ENCODE results near the gene SLCO2A1. TPM values are rescaled to one million over a fixed set of nuclear protein-coding genes. Genes with fewer than 3 reads are reported as not detected.

The SLCO2A1 gene
- total RNA-seq, 4 donors from 2014 or later: 3.3 to 18.9 (median 6.0) TPM

DNA sequence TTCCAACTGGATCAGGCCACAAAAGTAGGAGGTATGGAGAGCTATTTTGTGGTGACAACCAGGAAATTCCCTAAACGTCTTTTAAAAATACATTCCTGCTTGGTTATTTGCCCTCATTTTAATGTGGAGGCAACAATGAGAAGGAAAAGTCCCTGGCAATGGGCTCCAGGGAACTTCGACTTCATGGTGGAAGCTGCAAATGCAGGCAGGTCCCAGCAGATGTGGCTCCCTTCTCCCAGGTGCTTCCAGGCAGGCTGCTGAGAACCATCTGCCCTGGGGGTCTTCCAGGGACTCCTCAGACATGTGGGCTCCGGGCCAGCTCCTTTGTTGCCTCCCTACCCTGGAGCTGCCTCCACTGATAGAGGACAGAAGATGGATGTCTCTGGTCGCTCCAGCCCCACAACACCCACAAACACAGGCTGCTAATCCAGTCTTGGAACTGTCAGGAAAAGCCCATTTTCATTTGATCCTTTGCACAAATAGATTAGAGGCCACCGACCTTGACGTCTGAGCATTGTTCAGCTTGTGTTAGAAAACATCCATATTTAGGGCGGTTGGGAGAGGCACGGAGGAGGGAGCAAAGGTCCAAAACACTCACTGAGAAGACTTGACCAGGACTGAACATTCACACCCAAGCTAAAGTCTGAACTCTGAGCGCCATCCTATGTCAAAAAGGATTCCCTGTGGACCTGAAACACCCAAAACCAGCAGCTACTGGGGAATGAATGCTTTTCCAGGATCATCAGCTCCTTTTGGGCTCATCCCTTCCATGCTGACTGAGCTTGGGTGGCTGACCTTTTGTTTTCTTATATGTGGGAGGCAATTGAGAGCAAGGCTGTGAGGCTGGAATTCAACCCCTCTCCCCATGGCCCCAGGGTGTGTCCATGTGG lies 30.2 kb upstream of the SLCO2A1 start:
- Histone ChIP-seq H3K27me3 (no peaks in the 10 kb centered on the region), H3K27ac (no peak overlapping the region), H3K4me3 (no peak overlapping the region), H3K9me3 (no peaks in the 10 kb centered on the region), H3K36me3 (no peaks in the 10 kb centered on the region), H3K4me1 (peaks cover 0 to 35% (median 3%) of the 10 kb centered on the region in 3 donors)
- TF ChIP-seq POLR2A (IDR thresholded peaks at IDR 0.05): no peak
- TF ChIP-seq, protein P1, sequence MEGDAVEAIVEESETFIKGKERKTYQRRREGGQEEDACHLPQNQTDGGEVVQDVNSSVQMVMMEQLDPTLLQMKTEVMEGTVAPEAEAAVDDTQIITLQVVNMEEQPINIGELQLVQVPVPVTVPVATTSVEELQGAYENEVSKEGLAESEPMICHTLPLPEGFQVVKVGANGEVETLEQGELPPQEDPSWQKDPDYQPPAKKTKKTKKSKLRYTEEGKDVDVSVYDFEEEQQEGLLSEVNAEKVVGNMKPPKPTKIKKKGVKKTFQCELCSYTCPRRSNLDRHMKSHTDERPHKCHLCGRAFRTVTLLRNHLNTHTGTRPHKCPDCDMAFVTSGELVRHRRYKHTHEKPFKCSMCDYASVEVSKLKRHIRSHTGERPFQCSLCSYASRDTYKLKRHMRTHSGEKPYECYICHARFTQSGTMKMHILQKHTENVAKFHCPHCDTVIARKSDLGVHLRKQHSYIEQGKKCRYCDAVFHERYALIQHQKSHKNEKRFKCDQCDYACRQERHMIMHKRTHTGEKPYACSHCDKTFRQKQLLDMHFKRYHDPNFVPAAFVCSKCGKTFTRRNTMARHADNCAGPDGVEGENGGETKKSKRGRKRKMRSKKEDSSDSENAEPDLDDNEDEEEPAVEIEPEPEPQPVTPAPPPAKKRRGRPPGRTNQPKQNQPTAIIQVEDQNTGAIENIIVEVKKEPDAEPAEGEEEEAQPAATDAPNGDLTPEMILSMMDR (IDR thresholded peaks at IDR 0.05): no peak
- 21 to 30% methylated on average over 5 of the region's 9 CpGs for WGBS, 2 donors
- intact Hi-C loops (cut with DNase I): no loop called here
- DNase-seq: no peak

- WGBS, 2 donors: 41 to 50% methylated on average over 3 of the region's 3 CpGs
- H3K27me3 ChIP-seq: no peaks in the 10 kb centered on the region
- intact Hi-C loops (cut with DNase I): no loop called here
- H3K36me3 ChIP-seq: no peaks in the 10 kb centered on the region
- H3K4me1 ChIP-seq: peaks cover 0 to 35% (median 3%) of the 10 kb centered on the region in 3 donors
- no peak overlapping the region for H3K4me3 ChIP-seq
- DNase-seq: no peak
- TF ChIP-seq, protein P1 (IDR thresholded peaks at IDR 0.05): no peak
- no peak for TF ChIP-seq POLR2A (IDR thresholded peaks at IDR 0.05)
- no peak overlapping the region for H3K27ac ChIP-seq
- no peaks in the 10 kb centered on the region for H3K9me3 ChIP-seq
Measured at GRCh38 chr3:134059035-134059601, 29.4 kb upstream of the SLCO2A1 start.

DNA sequence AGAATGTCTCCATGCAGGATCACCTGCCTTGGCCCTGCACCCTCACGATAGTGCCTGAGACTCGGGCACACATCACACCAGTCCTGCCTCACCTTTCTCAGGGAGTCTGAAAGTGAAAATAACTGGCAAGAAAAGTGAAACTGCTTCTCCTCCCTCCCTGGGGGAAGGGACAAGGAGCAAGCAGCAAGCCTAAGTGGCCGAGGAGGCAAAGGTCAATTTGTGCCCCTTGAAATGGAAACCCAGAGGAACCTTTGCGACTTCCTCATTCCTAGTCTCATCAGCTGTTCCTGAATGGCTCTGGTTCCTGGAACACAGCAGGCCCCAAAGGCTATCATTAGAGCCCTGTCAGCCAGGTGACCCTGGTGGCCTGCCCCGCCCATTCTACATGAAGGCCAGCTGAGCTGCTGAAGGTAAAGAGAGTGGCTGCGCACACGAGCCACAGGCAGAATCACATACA lies 28.0 kb upstream of the SLCO2A1 start:
- no peaks in the 10 kb centered on the region for H3K9me3 ChIP-seq

DNA sequence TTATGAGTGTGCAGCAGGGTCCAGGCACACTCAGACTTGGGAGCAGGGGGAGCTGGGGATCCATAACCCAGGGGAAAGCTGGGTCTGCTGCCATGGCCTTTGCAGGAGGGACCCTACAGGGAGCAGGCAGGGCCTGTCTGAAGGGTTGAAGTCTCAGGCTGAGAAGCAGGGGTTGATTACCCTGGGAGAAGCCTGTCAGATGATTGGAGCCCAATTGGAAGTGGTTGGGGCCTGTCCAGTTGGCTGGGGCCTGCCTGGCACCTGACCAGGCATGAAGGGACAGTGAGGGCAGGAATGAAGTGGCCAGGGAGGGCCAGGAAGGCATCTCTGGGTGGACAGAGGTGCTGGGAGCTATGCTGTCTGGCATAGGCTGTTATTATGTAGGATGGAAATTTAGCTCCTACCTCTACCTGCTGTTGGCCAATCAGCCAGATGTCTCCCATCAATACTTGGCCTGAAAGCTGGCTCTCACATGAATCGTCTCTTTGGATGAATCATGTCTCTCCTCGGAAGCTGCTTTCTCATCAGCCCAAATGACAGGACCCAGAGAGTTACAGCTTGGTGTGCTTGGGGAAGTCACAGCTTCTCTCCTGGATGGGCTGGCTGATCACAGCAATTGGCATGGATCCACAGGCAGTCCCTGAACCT lies 27.4 kb upstream of the SLCO2A1 start:
- intact Hi-C loops (cut with DNase I): no loop called here
- WGBS, 2 donors: 14 to 57% methylated on average over 1 to 2 of the region's 2 CpGs
- TF ChIP-seq, protein P1 (IDR thresholded peaks at IDR 0.05): no peak
- TF ChIP-seq POLR2A (IDR thresholded peaks at IDR 0.05): no peak
- Histone ChIP-seq H3K4me3 (no peak overlapping the region), H3K4me1 (peaks cover 0 to 35% (median 3%) of the 10 kb centered on the region in 3 donors), H3K36me3 (no peaks in the 10 kb centered on the region), H3K27me3 (no peaks in the 10 kb centered on the region), H3K27ac (no peak overlapping the region), H3K9me3 (no peaks in the 10 kb centered on the region)
- DNase-seq: no peak

More for the DNA sequence above, 28.0 kb upstream of the SLCO2A1 start:
- Histone ChIP-seq H3K36me3 (no peaks in the 10 kb centered on the region), H3K4me1 (peaks cover 0 to 35% (median 3%) of the 10 kb centered on the region in 3 donors), H3K27ac (no peak overlapping the region), H3K4me3 (no peak overlapping the region), H3K27me3 (no peaks in the 10 kb centered on the region)
- intact Hi-C loops (cut with DNase I): no loop called here
- WGBS, 2 donors: 64 to 66% methylated on average over 4 to 6 of the region's 7 CpGs
- TF ChIP-seq, protein P1 (IDR thresholded peaks at IDR 0.05): no peak
- TF ChIP-seq POLR2A (IDR thresholded peaks at IDR 0.05): no peak
- no peak for DNase-seq
